Type B pancreatic cell (in vitro differentiated cells): ENCODE results near the gene GABRA5. TPM values are rescaled to one million over a fixed set of nuclear protein-coding genes. Genes with fewer than 3 reads are reported as not detected.
A peak's percentile ranks its signal among the peaks of the same experiment; 100 is the strongest.

Experiments used
- DNase-seq: peaks from one replicate; pipeline ENCODE4 v3.0.0; 2021; ENCODE audit warnings: mixed read lengths; ENCODE audit not compliant: unreplicated experiment; ENCODE audit errors: extremely low spot score
- H3K27ac Mint-ChIP-seq: 2 replicates; pipeline ENCODE4 v1.8.0; 2021; ENCODE audit warnings: mild to moderate bottlenecking, mixed read lengths
- H3K27me3 Mint-ChIP-seq: 2 replicates; pipeline ENCODE4 v1.8.0; 2021; ENCODE audit warnings: mixed read lengths
- H3K36me3 Mint-ChIP-seq: 2 replicates; pipeline ENCODE4 v1.8.0; 2021; ENCODE audit warnings: mixed read lengths
- H3K4me1 Mint-ChIP-seq: one replicate; pipeline ENCODE4 v1.8.0; 2021; ENCODE audit warnings: mixed read lengths; ENCODE audit not compliant: unreplicated experiment
- H3K4me3 Mint-ChIP-seq: 2 replicates; pipeline ENCODE4 v1.8.0; 2021; ENCODE audit warnings: mild to moderate bottlenecking, mixed read lengths
- H3K9me3 Mint-ChIP-seq: 2 replicates; pipeline ENCODE4 v1.8.0; 2021; ENCODE audit warnings: mixed read lengths
- total RNA-seq: library from RNA; stranded (reverse); gene quantifications from 2 replicates; pipeline ENCODE4 v1.2.1, GENCODE V29; 2021; ENCODE audit warnings: low replicate concordance
- TF ChIP-seq, protein P1 (sequence below): fragments of 200-600 bp; sonication (generic); conservative IDR thresholded peaks from 2 replicates; pipeline ENCODE4 v1.5.0; 2021; ENCODE audit warnings: antibody characterized with exemption, mild to moderate bottlenecking

GABRA5 gene
- total RNA-seq, 1 donor from 2014 or later: 3.1 TPM

DNA sequence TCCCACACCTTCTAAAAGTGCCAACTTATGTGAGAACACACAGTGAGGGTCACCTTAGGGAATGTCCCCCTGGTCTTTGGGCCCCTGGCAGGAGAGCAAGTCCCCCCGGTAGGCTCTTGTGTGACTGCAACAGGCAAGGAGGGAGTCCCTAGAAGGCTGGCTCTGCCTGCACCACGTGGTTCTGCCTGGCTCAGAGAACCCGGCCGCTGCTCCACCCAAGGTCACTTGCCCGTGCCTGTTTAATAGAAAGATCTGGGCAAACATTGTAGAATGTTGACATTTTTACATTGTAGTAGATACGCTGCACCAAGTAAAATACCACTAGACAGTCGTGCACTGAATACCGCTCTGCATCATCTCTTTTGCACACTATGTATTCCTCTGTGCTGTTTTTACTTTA lies 21.9 kb downstream of the GABRA5 start:
- Mint-ChIP-seq H3K9me3 (no peaks in the 10 kb centered on the region), H3K36me3 (peaks cover 3% of the 10 kb centered on the region), H3K27ac (no peak overlapping the region), H3K27me3 (peaks cover 27% of the 10 kb centered on the region), H3K4me1 (no peaks in the 10 kb centered on the region), H3K4me3 (no peak overlapping the region)
- no peak for DNase-seq
- TF ChIP-seq, protein P1, sequence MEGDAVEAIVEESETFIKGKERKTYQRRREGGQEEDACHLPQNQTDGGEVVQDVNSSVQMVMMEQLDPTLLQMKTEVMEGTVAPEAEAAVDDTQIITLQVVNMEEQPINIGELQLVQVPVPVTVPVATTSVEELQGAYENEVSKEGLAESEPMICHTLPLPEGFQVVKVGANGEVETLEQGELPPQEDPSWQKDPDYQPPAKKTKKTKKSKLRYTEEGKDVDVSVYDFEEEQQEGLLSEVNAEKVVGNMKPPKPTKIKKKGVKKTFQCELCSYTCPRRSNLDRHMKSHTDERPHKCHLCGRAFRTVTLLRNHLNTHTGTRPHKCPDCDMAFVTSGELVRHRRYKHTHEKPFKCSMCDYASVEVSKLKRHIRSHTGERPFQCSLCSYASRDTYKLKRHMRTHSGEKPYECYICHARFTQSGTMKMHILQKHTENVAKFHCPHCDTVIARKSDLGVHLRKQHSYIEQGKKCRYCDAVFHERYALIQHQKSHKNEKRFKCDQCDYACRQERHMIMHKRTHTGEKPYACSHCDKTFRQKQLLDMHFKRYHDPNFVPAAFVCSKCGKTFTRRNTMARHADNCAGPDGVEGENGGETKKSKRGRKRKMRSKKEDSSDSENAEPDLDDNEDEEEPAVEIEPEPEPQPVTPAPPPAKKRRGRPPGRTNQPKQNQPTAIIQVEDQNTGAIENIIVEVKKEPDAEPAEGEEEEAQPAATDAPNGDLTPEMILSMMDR: no peak

DNA sequence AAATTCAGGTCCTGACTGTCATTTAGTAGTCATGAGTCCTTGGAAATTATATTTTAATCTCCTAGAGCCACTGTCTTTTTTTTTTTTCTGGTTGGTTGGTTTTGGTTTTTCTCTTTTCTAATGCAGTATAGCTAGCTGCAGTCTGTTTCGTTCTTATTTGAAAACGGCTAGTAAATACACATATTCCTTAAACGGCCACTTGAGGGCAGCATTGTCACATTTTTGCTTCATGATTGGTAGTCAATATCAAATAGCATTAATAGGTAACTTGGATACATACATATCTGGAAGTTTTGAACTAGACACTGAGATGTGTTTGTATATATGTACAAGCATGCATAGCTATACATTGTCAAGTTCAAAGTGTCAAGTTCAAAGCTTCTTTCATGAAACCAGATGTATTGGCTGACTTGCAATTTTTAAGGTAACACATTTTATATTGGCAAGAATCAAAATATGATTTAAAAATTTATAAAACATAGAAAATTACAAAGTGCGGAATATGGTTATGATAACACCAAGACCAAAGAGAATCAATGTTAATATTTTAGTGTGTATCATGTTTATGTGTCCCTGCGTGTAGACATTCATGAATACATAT lies 22.5 kb downstream of the GABRA5 start:
- no peak for DNase-seq

DNA sequence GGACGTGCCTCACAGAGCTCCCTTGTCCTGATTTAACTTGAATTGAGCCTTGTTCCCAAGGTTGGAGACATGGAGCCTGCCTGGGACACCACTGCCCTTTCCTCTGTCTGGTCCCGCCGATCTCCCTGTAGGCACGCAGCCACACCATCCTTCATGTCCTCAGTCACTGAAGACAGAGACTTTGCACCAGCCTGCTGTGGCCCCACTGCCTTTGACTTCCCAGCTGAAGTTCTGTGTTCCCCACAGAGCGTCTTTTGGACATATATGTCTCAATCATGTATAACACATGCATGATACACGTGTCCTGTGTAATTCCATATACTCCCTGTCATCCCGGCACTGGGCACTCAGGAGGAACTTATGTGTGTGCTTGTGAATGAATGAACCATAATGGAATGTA lies 23.6 kb downstream of the GABRA5 start:
- H3K9me3 Mint-ChIP-seq: no peaks in the 10 kb centered on the region
- peaks cover 28% of the 10 kb centered on the region for H3K27me3 Mint-ChIP-seq
- H3K4me1 Mint-ChIP-seq: no peaks in the 10 kb centered on the region
- TF ChIP-seq, protein P1: no peak
- no peak for DNase-seq
- no peak overlapping the region for H3K4me3 Mint-ChIP-seq
- H3K27ac Mint-ChIP-seq: no peak overlapping the region
- peaks cover 3% of the 10 kb centered on the region for H3K36me3 Mint-ChIP-seq

More for the DNA sequence above, 22.5 kb downstream of the GABRA5 start:
- Mint-ChIP-seq H3K4me3 (no peak overlapping the region), H3K4me1 (no peaks in the 10 kb centered on the region), H3K27me3 (peaks cover 27% of the 10 kb centered on the region), H3K36me3 (peaks cover 3% of the 10 kb centered on the region), H3K9me3 (no peaks in the 10 kb centered on the region), H3K27ac (no peak overlapping the region)
- TF ChIP-seq, protein P1: peak; percentile 92

DNA sequence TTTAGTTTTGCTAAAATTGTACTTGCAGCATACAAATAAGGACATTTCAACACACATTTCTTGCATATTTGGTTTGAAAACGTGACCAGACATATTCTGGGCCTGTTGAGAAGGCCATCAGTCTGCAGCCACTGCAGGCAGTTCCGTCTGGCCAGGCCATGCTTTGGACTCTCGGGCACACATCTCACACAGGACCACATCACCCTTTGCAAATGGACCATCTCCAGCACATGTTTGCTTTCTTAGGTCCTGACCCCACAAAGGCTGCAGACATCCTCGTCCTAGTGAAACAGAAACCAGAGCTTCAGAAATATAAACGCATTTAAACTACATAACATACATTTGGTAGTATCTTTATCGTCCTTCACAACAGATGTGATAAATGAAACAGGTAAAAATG lies 24.1 kb downstream of the GABRA5 start:
- Mint-ChIP-seq H3K36me3 (peaks cover 3% of the 10 kb centered on the region), H3K9me3 (no peaks in the 10 kb centered on the region), H3K4me1 (no peaks in the 10 kb centered on the region), H3K27ac (no peak overlapping the region), H3K27me3 (peaks cover 25% of the 10 kb centered on the region), H3K4me3 (no peak overlapping the region)
- TF ChIP-seq, protein P1: no peak
- DNase-seq: no peak

DNA sequence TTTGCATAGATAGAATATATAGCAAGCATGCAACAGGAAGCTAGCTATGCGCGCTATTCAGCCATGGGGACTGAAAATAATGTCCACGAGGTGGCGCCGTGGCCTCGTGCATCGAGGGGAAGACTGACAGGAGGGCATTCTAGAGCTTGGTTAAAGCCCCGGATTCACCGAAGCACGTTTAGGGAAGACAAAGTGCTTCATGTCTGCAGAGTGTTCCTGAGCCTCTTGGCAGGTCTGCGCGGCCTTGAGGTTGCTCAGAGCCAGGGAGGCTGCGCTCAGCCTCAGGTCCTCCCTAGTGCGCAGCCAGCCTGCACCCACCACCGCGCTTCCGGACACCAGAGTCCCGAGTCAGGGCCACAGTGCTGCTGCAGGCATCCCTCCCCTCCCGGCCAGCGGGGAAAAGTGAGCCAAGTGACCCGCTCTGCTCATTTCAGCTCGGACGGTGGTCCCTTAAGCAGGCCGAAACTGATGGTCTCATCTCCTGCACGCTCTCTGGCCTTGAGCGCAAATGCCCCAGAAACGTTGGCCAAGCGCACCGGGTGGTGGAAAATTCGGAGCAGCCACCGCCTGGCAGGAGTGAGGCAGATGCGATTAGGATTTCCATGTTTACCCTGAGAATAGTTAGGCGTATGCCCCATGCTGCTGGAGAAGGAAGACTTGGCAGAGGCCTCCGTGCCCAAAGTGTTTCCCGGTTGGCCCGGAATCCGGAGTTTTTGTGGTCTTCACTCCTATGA lies 24.8 kb downstream of the GABRA5 start:
- TF ChIP-seq, protein P1: peak; percentile 92
- no peak overlapping the region for H3K27ac Mint-ChIP-seq
- DNase-seq: peak; percentile 88
- no peak overlapping the region for H3K4me3 Mint-ChIP-seq
- H3K36me3 Mint-ChIP-seq: peaks cover 3% of the 10 kb centered on the region
- H3K27me3 Mint-ChIP-seq: peaks cover 22% of the 10 kb centered on the region
- H3K4me1 Mint-ChIP-seq: no peaks in the 10 kb centered on the region
- no peaks in the 10 kb centered on the region for H3K9me3 Mint-ChIP-seq
